Measurements from ENCODE around the gene PBRM1. TPM values are rescaled to one million over a fixed set of nuclear protein-coding genes. Genes with fewer than 3 reads are reported as not detected.

PBRM1 gene
- total and polyA plus RNA-seq, 2 of the 13 experiments (the other 11 are each of a cell fraction or from before 2014, with no cell fraction given), result 10.9 to 33.2 TPM

DNA sequence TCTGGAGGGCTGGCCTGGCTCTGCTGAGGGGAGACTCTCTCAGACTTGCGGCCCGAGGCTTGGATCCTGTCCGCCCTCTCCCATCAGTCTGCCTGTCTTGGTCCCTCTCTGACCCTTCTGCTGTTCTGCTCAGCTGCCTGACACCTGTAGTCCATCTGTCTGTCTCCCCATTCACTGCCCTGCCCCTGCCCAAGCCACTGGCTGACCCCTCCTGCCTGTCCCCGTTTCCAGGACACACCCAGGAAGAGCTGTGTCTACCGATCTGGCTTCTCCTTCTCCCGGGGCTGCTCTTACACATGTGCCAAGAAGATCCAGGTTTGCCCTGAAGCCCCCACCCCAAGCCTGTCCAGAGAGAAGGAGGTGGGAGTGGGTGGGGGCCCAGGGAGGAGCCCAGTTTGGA lies 170.5 kb downstream of the PBRM1 start:
- FAIRE-seq, result no peak
- no peaks in the 10 kb centered on the region for H3K9me3 ChIP-seq (ENCODE audit: low read length)
- in situ Hi-C loops (cut with HindIII; ENCODE audit: extremely low pct_ligation_motif_present, low pct_unique_long_range_greater_than_20kb), result no loop called here
- DNase-seq (ENCODE audit: low spot score), result no peak
- peak overlapping the region in 1 of 3 experiments; percentile 13; a peak in 1 of 6 replicates for H3K4me3 ChIP-seq (replicated peaks in 1 of 3; ENCODE audit: insufficient read depth in 1 of 3, low read depth in 2 of 3, low read length in 3 of 3)
- H4K20me1 ChIP-seq (ENCODE audit: insufficient read depth, low read length), result no peaks in the 10 kb centered on the region
- peak overlapping the region; percentile 61; the same call in 1 of the 2 replicates for H3K4me2 ChIP-seq (ENCODE audit: low read depth, low read length)
- H2AFZ ChIP-seq (ENCODE audit: low read length), result no peak overlapping the region
- no peak for TF ChIP-seq ZIK1 (CRISPR knock-in tag; IDR thresholded peaks at IDR 0.05; ENCODE audit: borderline replicate concordance, low read depth)
- no peak for TF ChIP-seq TAF1 (CRISPR knock-in tag; IDR thresholded peaks at IDR 0.05)
- TF ChIP-seq, protein P1, sequence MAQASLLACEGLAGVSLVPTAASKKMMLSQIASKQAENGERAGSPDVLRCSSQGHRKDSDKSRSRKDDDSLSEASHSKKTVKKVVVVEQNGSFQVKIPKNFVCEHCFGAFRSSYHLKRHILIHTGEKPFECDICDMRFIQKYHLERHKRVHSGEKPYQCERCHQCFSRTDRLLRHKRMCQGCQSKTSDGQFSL (CRISPR knock-in tag; IDR thresholded peaks at IDR 0.05), result no peak
- TF ChIP-seq, protein P2, sequence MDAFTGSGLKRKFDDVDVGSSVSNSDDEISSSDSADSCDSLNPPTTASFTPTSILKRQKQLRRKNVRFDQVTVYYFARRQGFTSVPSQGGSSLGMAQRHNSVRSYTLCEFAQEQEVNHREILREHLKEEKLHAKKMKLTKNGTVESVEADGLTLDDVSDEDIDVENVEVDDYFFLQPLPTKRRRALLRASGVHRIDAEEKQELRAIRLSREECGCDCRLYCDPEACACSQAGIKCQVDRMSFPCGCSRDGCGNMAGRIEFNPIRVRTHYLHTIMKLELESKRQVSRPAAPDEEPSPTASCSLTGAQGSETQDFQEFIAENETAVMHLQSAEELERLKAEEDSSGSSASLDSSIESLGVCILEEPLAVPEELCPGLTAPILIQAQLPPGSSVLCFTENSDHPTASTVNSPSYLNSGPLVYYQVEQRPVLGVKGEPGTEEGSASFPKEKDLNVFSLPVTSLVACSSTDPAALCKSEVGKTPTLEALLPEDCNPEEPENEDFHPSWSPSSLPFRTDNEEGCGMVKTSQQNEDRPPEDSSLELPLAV (CRISPR knock-in tag; conservative IDR thresholded peaks at IDR 0.05; ENCODE audit: low read depth), result no peak
- TF ChIP-seq, protein P3, sequence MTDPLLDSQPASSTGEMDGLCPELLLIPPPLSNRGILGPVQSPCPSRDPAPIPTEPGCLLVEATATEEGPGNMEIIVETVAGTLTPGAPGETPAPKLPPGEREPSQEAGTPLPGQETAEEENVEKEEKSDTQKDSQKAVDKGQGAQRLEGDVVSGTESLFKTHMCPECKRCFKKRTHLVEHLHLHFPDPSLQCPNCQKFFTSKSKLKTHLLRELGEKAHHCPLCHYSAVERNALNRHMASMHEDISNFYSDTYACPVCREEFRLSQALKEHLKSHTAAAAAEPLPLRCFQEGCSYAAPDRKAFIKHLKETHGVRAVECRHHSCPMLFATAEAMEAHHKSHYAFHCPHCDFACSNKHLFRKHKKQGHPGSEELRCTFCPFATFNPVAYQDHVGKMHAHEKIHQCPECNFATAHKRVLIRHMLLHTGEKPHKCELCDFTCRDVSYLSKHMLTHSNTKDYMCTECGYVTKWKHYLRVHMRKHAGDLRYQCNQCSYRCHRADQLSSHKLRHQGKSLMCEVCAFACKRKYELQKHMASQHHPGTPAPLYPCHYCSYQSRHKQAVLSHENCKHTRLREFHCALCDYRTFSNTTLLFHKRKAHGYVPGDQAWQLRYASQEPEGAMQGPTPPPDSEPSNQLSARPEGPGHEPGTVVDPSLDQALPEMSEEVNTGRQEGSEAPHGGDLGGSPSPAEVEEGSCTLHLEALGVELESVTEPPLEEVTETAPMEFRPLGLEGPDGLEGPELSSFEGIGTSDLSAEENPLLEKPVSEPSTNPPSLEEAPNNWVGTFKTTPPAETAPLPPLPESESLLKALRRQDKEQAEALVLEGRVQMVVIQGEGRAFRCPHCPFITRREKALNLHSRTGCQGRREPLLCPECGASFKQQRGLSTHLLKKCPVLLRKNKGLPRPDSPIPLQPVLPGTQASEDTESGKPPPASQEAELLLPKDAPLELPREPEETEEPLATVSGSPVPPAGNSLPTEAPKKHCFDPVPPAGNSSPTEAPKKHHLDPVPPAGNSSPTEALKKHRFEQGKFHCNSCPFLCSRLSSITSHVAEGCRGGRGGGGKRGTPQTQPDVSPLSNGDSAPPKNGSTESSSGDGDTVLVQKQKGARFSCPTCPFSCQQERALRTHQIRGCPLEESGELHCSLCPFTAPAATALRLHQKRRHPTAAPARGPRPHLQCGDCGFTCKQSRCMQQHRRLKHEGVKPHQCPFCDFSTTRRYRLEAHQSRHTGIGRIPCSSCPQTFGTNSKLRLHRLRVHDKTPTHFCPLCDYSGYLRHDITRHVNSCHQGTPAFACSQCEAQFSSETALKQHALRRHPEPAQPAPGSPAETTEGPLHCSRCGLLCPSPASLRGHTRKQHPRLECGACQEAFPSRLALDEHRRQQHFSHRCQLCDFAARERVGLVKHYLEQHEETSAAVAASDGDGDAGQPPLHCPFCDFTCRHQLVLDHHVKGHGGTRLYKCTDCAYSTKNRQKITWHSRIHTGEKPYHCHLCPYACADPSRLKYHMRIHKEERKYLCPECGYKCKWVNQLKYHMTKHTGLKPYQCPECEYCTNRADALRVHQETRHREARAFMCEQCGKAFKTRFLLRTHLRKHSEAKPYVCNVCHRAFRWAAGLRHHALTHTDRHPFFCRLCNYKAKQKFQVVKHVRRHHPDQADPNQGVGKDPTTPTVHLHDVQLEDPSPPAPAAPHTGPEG (CRISPR knock-in tag; IDR thresholded peaks at IDR 0.05), result no peak
- no peak for TF ChIP-seq ZNF615 (CRISPR knock-in tag; IDR thresholded peaks at IDR 0.05; ENCODE audit: borderline replicate concordance)
- TF ChIP-seq KDM5A (IDR thresholded peaks at IDR 0.05; ENCODE audit: borderline replicate concordance, low read length), result no peak
- no peak for TF ChIP-seq ZNF180 (CRISPR knock-in tag; IDR thresholded peaks at IDR 0.05; ENCODE audit: borderline replicate concordance, low read depth)
- no peak for TF ChIP-seq ARNT (IDR thresholded peaks at IDR 0.05)
- POLR2A ChIA-PET, result interaction anchor here (1.5 kb wide), 1 partner anchor 17 kb away, joined by 3 read pairs; no protein-coding TSS in a partner anchor
- peaks cover 27 to 79% of the 10 kb centered on the region in 2 experiments for H3K27me3 ChIP-seq (ENCODE audit: control insufficient read depth in 1 of 2, insufficient read depth in 2 of 2, low read length in 2 of 2)
- H3K4me1 ChIP-seq (ENCODE audit: insufficient read depth, low read length), result peaks cover 27% of the 10 kb centered on the region
- no TSS peak for BruUV-seq (replicated peaks)
- H3K79me2 ChIP-seq (ENCODE audit: insufficient read depth, low read length), result no peaks in the 10 kb centered on the region
- 10% methylated on average over 5 of the region's 6 CpGs for WGBS (ENCODE audit: low lambda C conversion rate)
- ATAC-seq, result peak; percentile 4
- no peaks in the 10 kb centered on the region for H3K36me3 ChIP-seq (replicated peaks in 1 of 2; ENCODE audit: control insufficient read depth in 1 of 2, insufficient read depth in 2 of 2, low read length in 2 of 2)
- no peak overlapping the region for H3K27ac ChIP-seq (ENCODE audit: extremely low read length, insufficient read depth, low read length)
- intact Hi-C loops (cut with micrococcal nuclease; ENCODE audit: unreplicated experiment), result no loop called here
- no peak overlapping the region for H3K9ac ChIP-seq (ENCODE audit: insufficient read depth, low read depth, low read length)
- CTCF ChIA-PET (ENCODE audit: low intra/inter-chr PET ratio, low total read pairs), result no interaction called here
